Measurements from ENCODE around the gene CADM3.

- TF ChIP-seq, protein P1, sequence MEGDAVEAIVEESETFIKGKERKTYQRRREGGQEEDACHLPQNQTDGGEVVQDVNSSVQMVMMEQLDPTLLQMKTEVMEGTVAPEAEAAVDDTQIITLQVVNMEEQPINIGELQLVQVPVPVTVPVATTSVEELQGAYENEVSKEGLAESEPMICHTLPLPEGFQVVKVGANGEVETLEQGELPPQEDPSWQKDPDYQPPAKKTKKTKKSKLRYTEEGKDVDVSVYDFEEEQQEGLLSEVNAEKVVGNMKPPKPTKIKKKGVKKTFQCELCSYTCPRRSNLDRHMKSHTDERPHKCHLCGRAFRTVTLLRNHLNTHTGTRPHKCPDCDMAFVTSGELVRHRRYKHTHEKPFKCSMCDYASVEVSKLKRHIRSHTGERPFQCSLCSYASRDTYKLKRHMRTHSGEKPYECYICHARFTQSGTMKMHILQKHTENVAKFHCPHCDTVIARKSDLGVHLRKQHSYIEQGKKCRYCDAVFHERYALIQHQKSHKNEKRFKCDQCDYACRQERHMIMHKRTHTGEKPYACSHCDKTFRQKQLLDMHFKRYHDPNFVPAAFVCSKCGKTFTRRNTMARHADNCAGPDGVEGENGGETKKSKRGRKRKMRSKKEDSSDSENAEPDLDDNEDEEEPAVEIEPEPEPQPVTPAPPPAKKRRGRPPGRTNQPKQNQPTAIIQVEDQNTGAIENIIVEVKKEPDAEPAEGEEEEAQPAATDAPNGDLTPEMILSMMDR (IDR thresholded peaks at IDR 0.05), result no peak
- no peak for TF ChIP-seq POLR2A (IDR thresholded peaks at IDR 0.05)
Measured at GRCh38 chr1:159179906-159180305, 8.5 kb downstream of the CADM3 start.

Data from thyroid gland (tissue), 4 donors.